Endodermal cell (in vitro differentiated cells): ENCODE data around the gene SPPL2A. TPM values are rescaled to one million over a fixed set of nuclear protein-coding genes. Genes with fewer than 3 reads are reported as not detected.

ENCODE experiments used
- DNase-seq: peaks from one replicate; pipeline ENCODE4 v3.0.0-alpha.2; 2017
- H3K27ac ChIP-seq: 2 replicates; pipeline ENCODE4 v1.5.1; 2013; ENCODE audit warnings: mild to moderate bottlenecking, low read depth, low read length, moderate library complexity
- H3K27me3 ChIP-seq: 2 replicates; pipeline ENCODE4 v1.6.1; 2013; ENCODE audit warnings: mild to moderate bottlenecking, low read length, moderate library complexity; ENCODE audit not compliant: insufficient read depth, control insufficient read depth, poor library complexity, severe bottlenecking
- H3K36me3 ChIP-seq: 2 replicates; pipeline ENCODE4 v1.7.0; 2013; ENCODE audit warnings: mild to moderate bottlenecking, low read length, moderate library complexity; ENCODE audit not compliant: control insufficient read depth, insufficient read depth
- H3K4me1 ChIP-seq: one replicate; pipeline ENCODE4 v1.7.0; 2013; ENCODE audit warnings: low read length; ENCODE audit not compliant: control insufficient read depth, insufficient read depth
- H3K4me3 ChIP-seq: 2 replicates; pipeline ENCODE4 v1.5.1; 2013; ENCODE audit warnings: mild to moderate bottlenecking, low read length, moderate library complexity
- H3K9ac ChIP-seq: 2 replicates; pipeline ENCODE4 v1.6.1; 2013; ENCODE audit warnings: mild to moderate bottlenecking, low read length, moderate library complexity; ENCODE audit not compliant: poor library complexity, severe bottlenecking; ENCODE audit errors: extremely low read depth
- H3K9me3 ChIP-seq: 2 replicates; pipeline ENCODE4 v1.6.1; 2013; ENCODE audit warnings: mild to moderate bottlenecking, low read length, moderate library complexity; ENCODE audit not compliant: control insufficient read depth
- H3K27ac Mint-ChIP-seq: 2 replicates; pipeline ENCODE4 v1.8.0; 2020; ENCODE audit warnings: mixed read lengths
- H3K27me3 Mint-ChIP-seq: 2 replicates; pipeline ENCODE4 v1.8.0; 2021; ENCODE audit warnings: mild to moderate bottlenecking, mixed read lengths; ENCODE audit not compliant: insufficient read depth
- H3K36me3 Mint-ChIP-seq: 2 replicates; pipeline ENCODE4 v1.8.0; 2020; ENCODE audit warnings: low read depth, mixed read lengths
- H3K4me1 Mint-ChIP-seq: 2 replicates; pipeline ENCODE4 v1.8.0; 2020; ENCODE audit warnings: mixed read lengths
- H3K4me3 Mint-ChIP-seq: 2 replicates; pipeline ENCODE4 v1.8.0; 2020; ENCODE audit warnings: mild to moderate bottlenecking, moderate library complexity, mixed read lengths
- H3K9me3 Mint-ChIP-seq: 2 replicates; pipeline ENCODE4 v1.8.0; 2020; ENCODE audit warnings: mild to moderate bottlenecking, mixed read lengths
- CTCF ChIP-seq: fragments of 200-600 bp; sonication (generic); conservative IDR thresholded peaks from 2 replicates; pipeline ENCODE4 v1.5.0; 2021; ENCODE audit warnings: antibody characterized with exemption, mild to moderate bottlenecking
- WGBS, 2 experiments: methylation state at CpG; one replicate each; pipeline versions ENCODE4 v1.1.5 to v1.1.7; 2013; ENCODE audit warnings: missing lambda C conversion rate in 2 of 2, mixed read lengths in 1 of 2; ENCODE audit not compliant: insufficient coverage in 1 of 2, insufficient read length in 1 of 2; 5-methylcytosine and 5-hydroxymethylcytosine counted together
- long read RNA-seq, 4 experiments: library from polyadenylated mRNA in 2 of 4; library from RNA in 1 of 4; library from capped mRNA in 1 of 4; stranded (forward) in 3 of 4; unstranded in 1 of 4; transcript quantifications; one replicate each; pipeline ENCODE4 v2.0.0, GENCODE V29; 2020 to 2021; ENCODE audit warnings: inconsistent platforms in 1 of 4
- polyA plus RNA-seq, 2 experiments: library from polyadenylated mRNA; stranded (reverse); fragments of 50-300 nt; gene quantifications; one replicate each; pipeline ENCODE4 v1.2.3, GENCODE V29; 2013
- total RNA-seq, 2 donors: library from RNA; stranded (reverse); fragmentation: NEBNext Ultra II Directional in 1 of 2; extraction: Animal tissue kit (Norgen Biotek cat#: 25700) in 1 of 2; gene quantifications; 2 replicates in 1 of 2; 3 replicates in 1 of 2; pipeline ENCODE4 v1.2.1, GENCODE V29; 2021

The SPPL2A gene
- 10 to 100 TPM; 62.4 to 78.7 TPM for total RNA-seq
- polyA plus RNA-seq (2013, experiment 1 of 2) = 22.5 TPM
- 23.8 TPM for polyA plus RNA-seq (2013, experiment 2 of 2)
- long read RNA-seq, experiment 1, full-length matches to known transcripts = 4 of 12 reads
- long read RNA-seq, experiment 1, partial matches to known transcripts = 1 of 12 reads
- long read RNA-seq, experiment 1, other reads (novel, unspliced or antisense) = 7 of 12 reads
- long read RNA-seq, experiment 2, full-length matches to known transcripts = 18 of 36 reads
- long read RNA-seq, experiment 2, partial matches to known transcripts = 1 of 36 reads
- long read RNA-seq, experiment 2, other reads (novel, unspliced or antisense) = 17 of 36 reads
- long read RNA-seq, experiment 3, full-length matches to known transcripts = 88 of 131 reads
- long read RNA-seq, experiment 3, partial matches to known transcripts = 5 of 131 reads
- long read RNA-seq, experiment 3, other reads (novel, unspliced or antisense) = 38 of 131 reads
- long read RNA-seq, experiment 4, partial matches to known transcripts = 4 of 6 reads
- long read RNA-seq, experiment 4, other reads (novel, unspliced or antisense) = 2 of 6 reads

- H3K36me3 Mint-ChIP-seq = peaks cover 8% of the 10 kb centered on the region
- H3K27ac Mint-ChIP-seq = peak within 1 kb of the TSS; percentile 93
Measured at GRCh38 chr15:50765195-50765967, at the start of gene SPPL2A. SPPL2A (minus strand) TSS chr15:50765706; CDS start chr15:50765533, 173 bp downstream.

GRCh38 chr15:50814634-50815033, 49.1 kb upstream of the SPPL2A start:
- Mint-ChIP-seq H3K4me3 (no peak overlapping the region), H3K4me1 (peaks cover 14% of the 10 kb centered on the region), H3K36me3 (no peaks in the 10 kb centered on the region), H3K27me3 (no peaks in the 10 kb centered on the region), H3K27ac (no peak overlapping the region), H3K9me3 (peaks cover 9% of the 10 kb centered on the region)
- no peak overlapping the region for H3K27ac ChIP-seq
- TF ChIP-seq CTCF = no peak
- no peaks in the 10 kb centered on the region for H3K27me3 ChIP-seq
- peaks cover 10% of the 10 kb centered on the region for H3K9me3 ChIP-seq
- no peak for DNase-seq
- H3K4me1 ChIP-seq = no peaks in the 10 kb centered on the region
- no peak overlapping the region for H3K9ac ChIP-seq
- no peaks in the 10 kb centered on the region for H3K36me3 ChIP-seq
- H3K4me3 ChIP-seq = no peak overlapping the region

More at GRCh38 chr15:50765195-50765967, at the start of gene SPPL2A:
- Mint-ChIP-seq H3K27me3 (peaks cover 3% of the 10 kb centered on the region), H3K9me3 (no peaks in the 10 kb centered on the region), H3K4me3 (peak within 1 kb of the TSS; percentile 86), H3K4me1 (peaks cover 10% of the 10 kb centered on the region)
- TF ChIP-seq CTCF = no peak
- Histone ChIP-seq H3K36me3 (no peaks in the 10 kb centered on the region), H3K27me3 (no peaks in the 10 kb centered on the region), H3K4me3 (peak within 1 kb of the TSS; percentile 99), H3K4me1 (no peaks in the 10 kb centered on the region), H3K9ac (peak within 1 kb of the TSS; percentile 79), H3K27ac (peak within 1 kb of the TSS; percentile 34), H3K9me3 (no peaks in the 10 kb centered on the region)
- 1 to 4% methylated on average over 26 to 77 of the region's 77 CpGs for WGBS, 2 experiments
- DNase-seq = peak; percentile 92

- Mint-ChIP-seq H3K27ac (no peak overlapping the region), H3K36me3 (no peaks in the 10 kb centered on the region), H3K4me3 (no peak overlapping the region), H3K4me1 (peaks cover 16% of the 10 kb centered on the region), H3K27me3 (no peaks in the 10 kb centered on the region), H3K9me3 (peaks cover 9% of the 10 kb centered on the region)
- H3K27ac ChIP-seq = no peak overlapping the region
- peaks cover 10% of the 10 kb centered on the region for H3K9me3 ChIP-seq
- 100% methylated on average over 1 of the region's 2 CpGs; no CpG with 5 or more reads in 1 of the 2 experiments for WGBS, 2 experiments
- no peak for DNase-seq
- H3K36me3 ChIP-seq = no peaks in the 10 kb centered on the region
- no peaks in the 10 kb centered on the region for H3K27me3 ChIP-seq
- H3K4me3 ChIP-seq = no peak overlapping the region
- no peaks in the 10 kb centered on the region for H3K4me1 ChIP-seq
- no peak for TF ChIP-seq CTCF
- no peak overlapping the region for H3K9ac ChIP-seq
Measured at GRCh38 chr15:50813865-50814264, 48.4 kb upstream of the SPPL2A start.
